ENCODE results near the gene TMEM140. TPM values are rescaled to one million over a fixed set of nuclear protein-coding genes. Genes with fewer than 3 reads are reported as not detected.

TMEM140 gene
- total RNA-seq, 2 donors from 2014 or later, result 4.0 to 9.6 TPM

DNA sequence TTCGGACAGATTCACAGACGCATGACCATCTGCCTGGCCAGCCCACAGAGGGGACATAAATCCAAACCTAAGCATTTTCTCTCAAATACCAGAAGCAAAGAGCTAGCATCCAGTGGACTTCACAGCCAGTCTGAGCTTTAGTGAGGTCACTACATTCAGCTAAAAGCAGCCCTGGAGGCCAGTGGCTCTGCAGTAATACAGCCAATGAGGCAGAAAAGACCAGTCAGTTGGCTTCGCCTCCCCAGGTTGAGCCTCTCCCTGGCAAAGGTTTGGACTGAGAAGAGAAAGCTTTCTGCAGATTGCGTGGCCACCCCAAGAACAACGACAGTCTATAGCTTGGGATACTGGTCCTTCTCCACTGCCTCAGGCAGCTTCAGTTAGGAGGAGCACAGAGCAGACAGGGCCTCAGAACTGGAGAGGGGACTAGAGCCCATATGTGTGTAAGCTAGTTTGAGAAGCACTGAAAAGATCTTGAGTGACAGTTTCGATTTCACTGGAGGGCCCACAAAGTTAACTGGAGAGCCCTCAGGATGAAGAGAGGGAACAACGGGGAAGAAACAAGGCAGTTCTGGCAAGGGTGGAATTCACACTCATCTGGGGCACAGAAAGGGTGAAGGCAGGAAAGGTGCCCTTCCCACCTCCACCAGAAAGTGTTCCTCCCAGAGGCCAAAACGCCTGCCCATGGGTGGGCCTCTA, 59.7 kb downstream of the TMEM140 start:
- Histone ChIP-seq H3K27ac (peak overlapping the region; percentile 70 to 96 (median 94)), H3K4me3 (no peak overlapping the region), H3K4me1 (peaks cover 75% of the 10 kb centered on the region), H3K36me3 (replicated peaks in 1 of 2; ENCODE audit: insufficient read depth in 1 of 2, low read depth in 2 of 2) (no peaks in the 10 kb centered on the region), H3K27me3 (no peaks in the 10 kb centered on the region), H3K9me3 (no peaks in the 10 kb centered on the region)
- DNase-seq (no peak), ATAC-seq (no peak)
- 48 to 51% methylated on average over 8 of the region's 8 CpGs for WGBS, 2 donors
- TF ChIP-seq, protein P1, sequence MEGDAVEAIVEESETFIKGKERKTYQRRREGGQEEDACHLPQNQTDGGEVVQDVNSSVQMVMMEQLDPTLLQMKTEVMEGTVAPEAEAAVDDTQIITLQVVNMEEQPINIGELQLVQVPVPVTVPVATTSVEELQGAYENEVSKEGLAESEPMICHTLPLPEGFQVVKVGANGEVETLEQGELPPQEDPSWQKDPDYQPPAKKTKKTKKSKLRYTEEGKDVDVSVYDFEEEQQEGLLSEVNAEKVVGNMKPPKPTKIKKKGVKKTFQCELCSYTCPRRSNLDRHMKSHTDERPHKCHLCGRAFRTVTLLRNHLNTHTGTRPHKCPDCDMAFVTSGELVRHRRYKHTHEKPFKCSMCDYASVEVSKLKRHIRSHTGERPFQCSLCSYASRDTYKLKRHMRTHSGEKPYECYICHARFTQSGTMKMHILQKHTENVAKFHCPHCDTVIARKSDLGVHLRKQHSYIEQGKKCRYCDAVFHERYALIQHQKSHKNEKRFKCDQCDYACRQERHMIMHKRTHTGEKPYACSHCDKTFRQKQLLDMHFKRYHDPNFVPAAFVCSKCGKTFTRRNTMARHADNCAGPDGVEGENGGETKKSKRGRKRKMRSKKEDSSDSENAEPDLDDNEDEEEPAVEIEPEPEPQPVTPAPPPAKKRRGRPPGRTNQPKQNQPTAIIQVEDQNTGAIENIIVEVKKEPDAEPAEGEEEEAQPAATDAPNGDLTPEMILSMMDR (IDR thresholded peaks at IDR 0.05), result no peak
- no peak for TF ChIP-seq POLR2A (IDR thresholded peaks at IDR 0.05)
- intact Hi-C loops (cut with DNase I), result no loop called here

DNA sequence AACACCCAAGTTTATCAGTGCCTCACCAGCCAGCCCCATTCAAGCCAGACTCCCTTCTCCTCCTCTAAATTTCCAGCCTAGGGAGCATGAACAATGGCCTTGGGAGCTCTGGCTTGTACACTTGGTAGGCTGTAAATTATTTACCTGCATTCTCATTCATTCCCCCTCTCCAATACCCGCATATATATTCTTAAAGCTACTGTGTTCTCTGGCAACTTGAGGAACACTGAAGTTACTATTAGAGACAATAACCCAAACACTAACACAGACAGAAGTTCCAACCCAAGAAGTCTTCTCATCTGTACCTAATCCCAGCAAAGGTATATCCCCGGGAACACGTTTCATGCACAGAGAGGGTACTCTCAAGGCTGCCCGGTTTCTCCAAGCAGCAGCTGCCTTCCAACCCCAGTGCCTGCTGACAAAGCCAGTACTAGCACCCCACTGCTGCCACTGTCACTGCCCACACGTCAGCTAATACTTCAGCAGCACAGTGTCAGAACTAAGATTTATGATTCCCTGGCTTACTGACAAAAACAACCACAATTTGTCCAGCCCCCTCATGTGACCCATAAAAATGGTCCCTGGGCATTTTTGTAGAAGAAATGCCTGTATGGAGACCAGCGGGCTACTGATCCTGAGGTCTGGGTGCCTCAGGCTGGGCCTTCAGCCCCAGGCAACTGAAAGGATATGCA, 60.4 kb downstream of the TMEM140 start:
- ATAC-seq (no peak), DNase-seq (peak in 3 of 4 donors; percentile 56 to 65 (median 62))
- H3K4me1 ChIP-seq, result peaks cover 68% of the 10 kb centered on the region
- WGBS, 2 donors, result 6 to 23% methylated on average over 6 of the region's 6 CpGs
- no peaks in the 10 kb centered on the region for H3K9me3 ChIP-seq
- peak overlapping the region; percentile 70 to 96 (median 94) for H3K27ac ChIP-seq
- H3K4me3 ChIP-seq, result no peak overlapping the region
- no peaks in the 10 kb centered on the region for H3K27me3 ChIP-seq
- peak in 2 of 3 donors; percentile 42 to 57 for TF ChIP-seq POLR2A (IDR thresholded peaks at IDR 0.05)
- TF ChIP-seq, protein P1 (IDR thresholded peaks at IDR 0.05), result no peak
- intact Hi-C loops (cut with DNase I), result no loop called here
- no peaks in the 10 kb centered on the region for H3K36me3 ChIP-seq (replicated peaks in 1 of 2; ENCODE audit: insufficient read depth in 1 of 2, low read depth in 2 of 2)

DNA sequence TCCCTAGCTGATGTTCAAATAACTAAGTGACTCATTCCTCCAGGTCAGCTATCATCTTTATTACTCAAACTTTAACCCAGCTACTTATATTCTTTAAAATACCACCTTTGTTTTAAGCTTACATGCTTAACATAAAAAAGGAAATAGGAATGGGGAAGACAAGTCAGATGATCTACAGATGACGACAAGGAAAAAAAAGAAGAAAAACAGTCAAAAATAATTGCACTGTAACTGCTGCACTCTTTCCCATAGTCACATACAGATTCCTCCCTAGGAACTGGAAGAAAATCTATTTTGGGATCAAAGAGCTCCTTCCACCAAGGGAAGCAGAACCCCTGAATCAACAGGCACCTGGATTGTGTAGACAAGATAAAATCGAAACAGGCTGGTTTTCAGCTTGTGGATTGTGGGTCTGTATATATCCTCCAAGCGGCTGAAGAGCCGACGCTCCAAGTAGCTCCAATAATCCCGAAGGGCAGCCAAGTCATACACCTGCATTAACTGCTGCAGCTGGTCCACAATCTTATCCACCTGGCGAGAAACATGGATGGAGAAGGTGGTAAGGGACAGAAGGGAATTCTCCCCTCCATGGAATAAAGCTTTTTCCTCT, 61.5 kb downstream of the TMEM140 start:
- WGBS, 2 donors, result 11 to 18% methylated on average over 7 of the region's 7 CpGs
- peak in 1 of 4 donors; percentile 47 for DNase-seq
- intact Hi-C loops (cut with DNase I), result no loop called here
- H3K9me3 ChIP-seq, result no peaks in the 10 kb centered on the region
- TF ChIP-seq POLR2A (IDR thresholded peaks at IDR 0.05), result no peak
- TF ChIP-seq, protein P1 (IDR thresholded peaks at IDR 0.05), result no peak
- no peaks in the 10 kb centered on the region for H3K27me3 ChIP-seq
- no peak overlapping the region for H3K4me3 ChIP-seq
- peak overlapping the region; percentile 70 to 96 (median 94) for H3K27ac ChIP-seq
- ATAC-seq, result no peak
- H3K4me1 ChIP-seq, result peaks cover 57% of the 10 kb centered on the region
- no peaks in the 10 kb centered on the region for H3K36me3 ChIP-seq (replicated peaks in 1 of 2; ENCODE audit: insufficient read depth in 1 of 2, low read depth in 2 of 2)

DNA sequence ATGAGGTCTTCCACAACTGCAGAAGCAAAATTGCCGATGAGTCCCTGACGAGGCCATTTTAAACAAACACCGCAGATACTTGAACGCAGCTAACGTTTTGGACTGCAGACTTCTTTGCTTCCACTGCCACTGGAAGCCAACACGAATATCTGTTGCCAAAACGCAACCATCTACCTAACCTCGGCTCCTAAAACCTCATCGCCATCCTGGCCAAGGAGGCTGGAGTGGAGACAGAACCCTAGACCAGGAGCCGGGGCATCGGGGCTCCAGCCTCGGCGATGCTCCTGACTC, 63.0 kb downstream of the TMEM140 start:
- Histone ChIP-seq H3K36me3 (replicated peaks in 1 of 2; ENCODE audit: insufficient read depth in 1 of 2, low read depth in 2 of 2) (no peaks in the 10 kb centered on the region), H3K4me3 (peak overlapping the region; percentile 64 to 76), H3K9me3 (no peaks in the 10 kb centered on the region), H3K4me1 (peaks cover 42% of the 10 kb centered on the region), H3K27ac (peak overlapping the region; percentile 89 to 96 (median 94)), H3K27me3 (no peaks in the 10 kb centered on the region)
- TF ChIP-seq, protein P1 (IDR thresholded peaks at IDR 0.05), result no peak
- no peak for TF ChIP-seq POLR2A (IDR thresholded peaks at IDR 0.05)
- WGBS, 2 donors, result 0 to 2% methylated on average over 8 to 13 of the region's 13 CpGs
- ATAC-seq (peak; percentile 1), DNase-seq (no peak)
- intact Hi-C loops (cut with DNase I), result no loop called here
